HCT116 (cell line): ENCODE data around the gene ADAMTS6. TPM values are rescaled to one million over a fixed set of nuclear protein-coding genes. Genes with fewer than 3 reads are reported as not detected.

Experiments
- ATAC-seq: fragments of 200-7000 bp; cut with Tn5 transposase; 2 replicates; pipeline ENCODE4 v1.9.1; 2020; ENCODE audit warnings: mild to moderate bottlenecking, moderate library complexity
- BruUV-seq: library from RNA; stranded (reverse); fragments of 400-500 nt; replicated peaks from 2 replicates; lab custom pipeline; 2021; lab: Mats Ljungman, UMichigan
- CTCF ChIA-PET: fragments of 300-600 bp; sonication (Branson Sonifier 250); formaldehyde crosslinking; loops from one replicate; lab custom pipeline; 2021; ENCODE audit warnings: antibody characterized with exemption; lab: Charles Lee
- POLR2A ChIA-PET: fragments of 300-600, 350-600 bp; sonication (Branson Sonifier 250); formaldehyde crosslinking; loops from one replicate; lab custom pipeline; 2021; ENCODE audit warnings: antibody characterized with exemption; lab: Charles Lee
- RAD21 ChIA-PET, 2 experiments: fragments of 300-600 bp; sonication (Branson Sonifier 250); formaldehyde crosslinking; loops; one replicate each; lab custom pipeline; 2023; ENCODE audit warnings: low total read pairs in 2 of 2; ENCODE audit not compliant: uncharacterized antibody in 2 of 2, unreplicated experiment in 2 of 2, low non-redundant PET in 1 of 2; lab: Charles Lee
- DNase-seq: peaks from one replicate; pipeline ENCODE4 v3.0.0-alpha.2; 2010; ENCODE audit warnings: low read depth, low spot score
- H2AFZ ChIP-seq: fragments of 200-600 bp; shearing (Covaris generic), sonication (generic); 2 replicates; pipeline ENCODE4 v1.6.1; 2017; ENCODE audit warnings: low read depth, mixed run types, mixed read lengths, antibody characterized with exemption, low read length; ENCODE audit not compliant: poor library complexity, severe bottlenecking
- H3K27ac ChIP-seq: 2 replicates; pipeline ENCODE4 v1.5.1; 2012; ENCODE audit warnings: low read depth, low read length
- H3K27me3 ChIP-seq: fragments of 200-600 bp; sonication (generic); 2 replicates; pipeline ENCODE4 v1.6.1; 2016; ENCODE audit warnings: mixed run types, low read length, mixed read lengths; ENCODE audit not compliant: insufficient read depth
- H3K36me3 ChIP-seq, 2 experiments: fragments of 200-500 bp in 1 of 2; fragments of 200-600 bp in 1 of 2; sonication (Bioruptor generic) in 1 of 2; sonication (generic) in 1 of 2; 2 replicates each; pipeline versions ENCODE4 v1.5.1 to v1.6.1; 2014 to 2016; ENCODE audit warnings: low read length in 2 of 2, inconsistent platforms in 1 of 2, mixed read lengths in 1 of 2, mixed run types in 1 of 2; ENCODE audit not compliant: insufficient read depth in 2 of 2, control insufficient read depth in 1 of 2
- H3K4me1 ChIP-seq, 2 experiments: fragments of 200-600 bp in 1 of 2; sonication (generic) in 1 of 2; 2 replicates each; pipeline versions ENCODE4 v1.5.1 to v1.6.1; 2012 to 2017; ENCODE audit warnings: low read length in 2 of 2, inconsistent platforms in 1 of 2, mild to moderate bottlenecking in 1 of 2, mixed read lengths in 1 of 2, mixed run types in 1 of 2, moderate library complexity in 1 of 2; ENCODE audit not compliant: insufficient read depth in 2 of 2, control insufficient read depth in 1 of 2
- H3K4me2 ChIP-seq: fragments of 200-600 bp; sonication (generic); 2 replicates; pipeline ENCODE4 v1.6.1; 2017; ENCODE audit warnings: mixed run types, low read length, mixed read lengths
- H3K4me3 ChIP-seq, 2 experiments: fragments of 200-600 bp in 1 of 2; sonication (generic) in 1 of 2; replicated peaks in 1 of 2; 2 replicates each; pipeline ENCODE4 v1.5.1; 2011 to 2016; ENCODE audit warnings: low read length in 2 of 2, control low read depth in 1 of 2, low read depth in 1 of 2, mild to moderate bottlenecking in 1 of 2, mixed read lengths in 1 of 2, mixed run types in 1 of 2
- H3K79me2 ChIP-seq: fragments of 200-600 bp; sonication (generic); 2 replicates; pipeline ENCODE4 v1.6.1; 2017; ENCODE audit warnings: mild to moderate bottlenecking, mixed run types, low read length, moderate library complexity, mixed read lengths; ENCODE audit not compliant: insufficient read depth
- H3K9ac ChIP-seq: fragments of 200-600 bp; sonication (generic); 2 replicates; pipeline ENCODE4 v1.6.1; 2016; ENCODE audit warnings: low read length, mixed read lengths
- H3K9me2 ChIP-seq: fragments of 200-600 bp; sonication (generic), shearing (Covaris generic); 2 replicates; pipeline ENCODE4 v1.6.1; 2017; ENCODE audit warnings: mixed run types, mild to moderate bottlenecking, moderate library complexity; ENCODE audit not compliant: insufficient read depth
- H3K9me3 ChIP-seq, 2 experiments: fragments of 200-500 bp in 1 of 2; fragments of 200-600 bp in 1 of 2; sonication (Bioruptor generic) in 1 of 2; sonication (generic) in 1 of 2; 2 replicates each; pipeline ENCODE4 v1.6.1; 2014 to 2017; ENCODE audit warnings: low read length in 2 of 2, mixed read lengths in 2 of 2, inconsistent platforms in 1 of 2, low read depth in 1 of 2, mild to moderate bottlenecking in 1 of 2, mixed run types in 1 of 2, moderate library complexity in 1 of 2; ENCODE audit not compliant: control insufficient read depth in 1 of 2, insufficient read depth in 1 of 2
- H4K20me1 ChIP-seq: fragments of 200-600 bp; sonication (generic), shearing (Covaris generic); 2 replicates; pipeline ENCODE4 v1.6.1; 2017; ENCODE audit warnings: mixed run types, mild to moderate bottlenecking, moderate library complexity; ENCODE audit not compliant: insufficient read depth
- ATF3 ChIP-seq: IDR thresholded peaks from 2 replicates; pipeline ENCODE4 v1.6.1; 2012
- CEBPB ChIP-seq: IDR thresholded peaks from 2 replicates; pipeline ENCODE4 v1.6.1; 2012; ENCODE audit warnings: low read depth
- CTCF ChIP-seq, 3 experiments: fragments of 200-600 bp in 1 of 3; sonication (generic) in 1 of 3; IDR thresholded peaks in 2 of 3; conservative IDR thresholded peaks in 1 of 3; 2 replicates each; pipeline ENCODE4 v1.5.1; 2012 to 2017; ENCODE audit warnings: low read depth in 2 of 3, low read length in 2 of 3, antibody characterized with exemption in 1 of 3, borderline replicate concordance in 1 of 3, control low read depth in 1 of 3, mild to moderate bottlenecking in 1 of 3, mixed read lengths in 1 of 3, mixed run types in 1 of 3, moderate library complexity in 1 of 3; ENCODE audit not compliant: insufficient read depth in 1 of 3
- EGR1 ChIP-seq: IDR thresholded peaks from 2 replicates; pipeline ENCODE4 v1.6.1; 2012; ENCODE audit warnings: low read depth
- ELF1 ChIP-seq: IDR thresholded peaks from 2 replicates; pipeline ENCODE4 v1.6.1; 2012; ENCODE audit warnings: low read depth, borderline replicate concordance
- EZH2 ChIP-seq: fragments of 200-600 bp; sonication (generic); IDR thresholded peaks from 2 replicates; pipeline ENCODE4 v1.6.1; 2017; ENCODE audit warnings: antibody characterized with exemption, mixed run types
- EZH2phosphoT487 ChIP-seq: fragments of 200-600 bp; IDR thresholded peaks from 2 replicates; pipeline ENCODE4 v1.6.1; 2018; ENCODE audit warnings: antibody characterized with exemption, borderline replicate concordance
- FOSL1 ChIP-seq: IDR thresholded peaks from 2 replicates; pipeline ENCODE4 v1.6.1; 2012; ENCODE audit warnings: low read depth
- JUND ChIP-seq: IDR thresholded peaks from 2 replicates; pipeline ENCODE4 v1.6.1; 2012
- MAX ChIP-seq: IDR thresholded peaks from 2 replicates; pipeline ENCODE4 v1.6.1; 2012
- POLR2A ChIP-seq: IDR thresholded peaks from 2 replicates; pipeline ENCODE4 v1.7.0; 2011; ENCODE audit warnings: borderline replicate concordance; ENCODE audit not compliant: insufficient read depth, insufficient read length; ENCODE audit errors: extremely low read depth
- POLR2AphosphoS5 ChIP-seq: IDR thresholded peaks from 2 replicates; pipeline ENCODE4 v1.6.1; 2011; ENCODE audit warnings: mild to moderate bottlenecking, low read depth, low read length, moderate library complexity
- SIN3A ChIP-seq: IDR thresholded peaks from 2 replicates; pipeline ENCODE4 v1.6.1; 2012; ENCODE audit warnings: low read depth
- SRF ChIP-seq: IDR thresholded peaks from 2 replicates; pipeline ENCODE4 v1.6.1; 2012; ENCODE audit warnings: low read depth
- TCF7L2 ChIP-seq: IDR thresholded peaks from 2 replicates; pipeline ENCODE4 v1.7.0; 2011; ENCODE audit warnings: borderline replicate concordance, inconsistent platforms; ENCODE audit not compliant: insufficient read depth, insufficient read length; ENCODE audit errors: extremely low read depth
- ZBTB33 ChIP-seq: IDR thresholded peaks from 2 replicates; pipeline ENCODE4 v1.6.1; 2011; ENCODE audit warnings: mild to moderate bottlenecking, low read length, moderate library complexity; ENCODE audit not compliant: insufficient replicate concordance; ENCODE audit errors: extremely low read depth
- ZNF274 ChIP-seq: fragments of 200-500 bp; sonication (Bioruptor generic); IDR thresholded peaks from 2 replicates; pipeline ENCODE4 v1.6.1; 2014; ENCODE audit warnings: mild to moderate bottlenecking, low read depth, low read length, inconsistent platforms
- intact Hi-C: fragments of 100-400 bp; cut with micrococcal nuclease; formaldehyde crosslinking; loops from 2 replicates; pipeline ENCODE4 v1.10.0; 2022
- total RNA-seq: library from RNA; stranded (reverse); gene quantifications from one replicate; pipeline ENCODE4 v1.2.1, GENCODE V29; 2021; ENCODE audit not compliant: unreplicated experiment

Gene ADAMTS6
- total RNA-seq, 1 experiment from 2014 or later: 0.93 TPM

GRCh38 chr5:65125591-65126541 is 355.9 kb downstream of the ADAMTS6 start:
- H3K4me3 ChIP-seq: no peak overlapping the region
- no peaks in the 10 kb centered on the region for H3K79me2 ChIP-seq
- no peak overlapping the region for H3K4me2 ChIP-seq
- H3K9me2 ChIP-seq: no peaks in the 10 kb centered on the region
- TF ChIP-seq POLR2A (no peak), SIN3A (no peak), EZH2phosphoT487 (no peak), CEBPB (no peak), JUND (no peak), ZBTB33 (no peak), POLR2AphosphoS5 (no peak), FOSL1 (no peak), EGR1 (no peak), ZNF274 (no peak), ELF1 (no peak), TCF7L2 (no peak), EZH2 (no peak), SRF (no peak), CTCF (IDR thresholded peaks at IDR 0.05 in 2 of 3, conservative IDR thresholded peaks at IDR 0.05 in 1 of 3; ENCODE audit: borderline replicate concordance in 1 of 3, insufficient read depth in 1 of 3, low read depth in 2 of 3, low read length in 2 of 3) (no peak), ATF3 (no peak), MAX (no peak)
- no peak for ATAC-seq
- H2AFZ ChIP-seq: no peak overlapping the region
- H4K20me1 ChIP-seq: no peaks in the 10 kb centered on the region
- no TSS peak for BruUV-seq
- no peaks in the 10 kb centered on the region for H3K27me3 ChIP-seq
- no peak for DNase-seq
- no peak overlapping the region for H3K9ac ChIP-seq
- intact Hi-C loops: no loop called here
- no peaks in the 10 kb centered on the region for H3K4me1 ChIP-seq
- ChIA-PET CTCF (no interaction called here), POLR2A (no interaction called here), RAD21 (no interaction called here)
- H3K36me3 ChIP-seq: no peaks in the 10 kb centered on the region
- H3K9me3 ChIP-seq: no peaks in the 10 kb centered on the region
- no peak overlapping the region for H3K27ac ChIP-seq
